ENCODE results near the gene MCTS1. TPM values are rescaled to one million over a fixed set of nuclear protein-coding genes. Genes with fewer than 3 reads are reported as not detected.

Gene MCTS1
- total RNA-seq, 1 donor from 2014 or later, result 6.1 TPM

- intact Hi-C loops (cut with DNase I), result no loop called here
- H3K9me3 ChIP-seq, result no peaks in the 10 kb centered on the region
Measured at GRCh38 chrX:120653000-120653399, 49.1 kb downstream of the MCTS1 start.

GRCh38 chrX:120660637-120661036, 56.7 kb downstream of the MCTS1 start:
- no peak for DNase-seq (ENCODE audit: extremely low spot score in 2 of 2)
- Histone ChIP-seq H3K36me3 (no peaks in the 10 kb centered on the region), H3K4me3 (no peak overlapping the region), H3K9me3 (no peaks in the 10 kb centered on the region), H3K27me3 (no peaks in the 10 kb centered on the region), H3K27ac (no peak overlapping the region), H3K4me1 (no peaks in the 10 kb centered on the region)
- TF ChIP-seq POLR2A (IDR thresholded peaks at IDR 0.05), result no peak
- intact Hi-C loops (cut with DNase I), result no loop called here

More at GRCh38 chrX:120653000-120653399, 49.1 kb downstream of the MCTS1 start:
- Histone ChIP-seq H3K36me3 (no peaks in the 10 kb centered on the region), H3K27me3 (no peaks in the 10 kb centered on the region), H3K4me3 (no peak overlapping the region), H3K27ac (no peak overlapping the region), H3K4me1 (no peaks in the 10 kb centered on the region)
- no peak for DNase-seq (ENCODE audit: extremely low spot score in 2 of 2)
- TF ChIP-seq CTCF (IDR thresholded peaks at IDR 0.05), result no peak
- TF ChIP-seq POLR2AphosphoS5 (IDR thresholded peaks at IDR 0.05; ENCODE audit: insufficient read depth in 1 of 2, low read depth in 1 of 2), result no peak
- TF ChIP-seq POLR2A (IDR thresholded peaks at IDR 0.05), result no peak

Other genes with a start within 250 kb of the MCTS1 start
- 0.74 TPM for gene ATP1B4, start 242.0 kb upstream of the MCTS1 start, total RNA-seq
- gene LAMP2, start 134.8 kb upstream of the MCTS1 start, total RNA-seq, result 106 TPM
- 31.7 TPM for gene CUL4B, start 43.1 kb upstream of the MCTS1 start, total RNA-seq
- 9.6 TPM for gene C1GALT1C1, start 26.0 kb downstream of the MCTS1 start, total RNA-seq

Data from vagina (tissue), 2 donors.